IMR-90 (cell line): ENCODE results near the gene GLG1. TPM values are rescaled to one million over a fixed set of nuclear protein-coding genes. Genes with fewer than 3 reads are reported as not detected.

Experiments
- ATAC-seq: fragments of 200-7000 bp; cut with Tn5 transposase; 2 replicates; pipeline ENCODE4 v1.9.1; 2020; ENCODE audit warnings: low read depth, mild to moderate bottlenecking, moderate library complexity
- BruUV-seq: library from RNA; stranded (reverse); fragments of 400-500 nt; replicated peaks from 2 replicates; lab custom pipeline; 2021; lab: Mats Ljungman, UMichigan
- CTCF ChIA-PET: fragments of 300-600 bp; formaldehyde crosslinking; extraction: SDS; loops from one replicate; lab custom pipeline; 2021; ENCODE audit warnings: antibody characterized with exemption; lab: Yijun Ruan, JAX
- POLR2A ChIA-PET: fragments of 300-600 bp; sonication (Branson Sonifier 250); formaldehyde crosslinking; loops from one replicate; lab custom pipeline; 2022; ENCODE audit warnings: antibody characterized with exemption; ENCODE audit not compliant: unreplicated experiment; lab: Charles Lee
- DNase-seq: peaks from one replicate; pipeline ENCODE4 v3.0.0; 2013
- H2AFZ ChIP-seq: replicated peaks from 2 replicates; pipeline ENCODE3; 2013; ENCODE audit warnings: low read length, mild to moderate bottlenecking; ENCODE audit not compliant: poor library complexity
- H2AK5ac ChIP-seq: 2 replicates; pipeline ENCODE4 v1.6.1; 2013; ENCODE audit warnings: low read depth, low read length, inconsistent platforms
- H2AK9ac ChIP-seq: replicated peaks from 2 replicates; pipeline ENCODE3; 2013; ENCODE audit warnings: mild to moderate bottlenecking, low read depth, low read length, moderate library complexity; ENCODE audit not compliant: poor library complexity
- H2BK120ac ChIP-seq: 2 replicates; pipeline ENCODE4 v1.6.1; 2013; ENCODE audit warnings: low read depth, low read length, inconsistent platforms
- H2BK15ac ChIP-seq: 3 replicates; pipeline ENCODE4 v1.6.1; 2013; ENCODE audit warnings: low read depth, low read length, inconsistent platforms
- H2BK20ac ChIP-seq: 2 replicates; pipeline ENCODE4 v1.6.1; 2013; ENCODE audit warnings: low read depth, mild to moderate bottlenecking, inconsistent platforms, low read length, moderate library complexity
- H2BK5ac ChIP-seq: 2 replicates; pipeline ENCODE4 v1.6.1; 2013; ENCODE audit warnings: mild to moderate bottlenecking, low read depth, low read length, inconsistent platforms; ENCODE audit not compliant: poor library complexity, severe bottlenecking
- H3K14ac ChIP-seq: replicated peaks from 2 replicates; pipeline ENCODE4 v1.6.1; 2013; ENCODE audit warnings: low read depth, low read length, inconsistent platforms
- H3K18ac ChIP-seq: 2 replicates; pipeline ENCODE4 v1.6.1; 2013; ENCODE audit warnings: low read depth, low read length, control low read depth
- H3K23ac ChIP-seq: 2 replicates; pipeline ENCODE4 v1.6.1; 2013; ENCODE audit warnings: low read depth, low read length, inconsistent platforms
- H3K27ac ChIP-seq: 2 replicates; pipeline ENCODE4 v1.5.1; 2013; ENCODE audit warnings: mild to moderate bottlenecking, control low read depth, low read length; ENCODE audit not compliant: insufficient read depth
- H3K27me3 ChIP-seq: 2 replicates; pipeline ENCODE4 v1.6.1; 2013; ENCODE audit warnings: low read length; ENCODE audit not compliant: control insufficient read depth, insufficient read depth
- H3K36me3 ChIP-seq: 2 replicates; pipeline ENCODE4 v1.6.1; 2013; ENCODE audit warnings: low read length, mixed read lengths; ENCODE audit not compliant: control insufficient read depth, insufficient read depth
- H3K4ac ChIP-seq: 2 replicates; pipeline ENCODE4 v1.6.1; 2013; ENCODE audit warnings: low read depth, low read length, inconsistent platforms
- H3K4me1 ChIP-seq: 2 replicates; pipeline ENCODE4 v1.6.1; 2013; ENCODE audit warnings: low read length, mixed read lengths; ENCODE audit not compliant: control insufficient read depth, insufficient read depth
- H3K4me2 ChIP-seq: 2 replicates; pipeline ENCODE4 v1.6.1; 2013; ENCODE audit warnings: low read depth, mild to moderate bottlenecking, control low read depth, low read length, moderate library complexity
- H3K4me3 ChIP-seq: 2 replicates; pipeline ENCODE4 v1.5.1; 2013; ENCODE audit warnings: low read depth, mild to moderate bottlenecking, control low read depth, low read length, moderate library complexity; ENCODE audit not compliant: insufficient read depth
- H3K56ac ChIP-seq: 2 replicates; pipeline ENCODE4 v1.6.1; 2013; ENCODE audit warnings: low read length, inconsistent platforms; ENCODE audit not compliant: insufficient read depth; ENCODE audit errors: extremely low read depth
- H3K79me1 ChIP-seq, 2 experiments: 2 replicates each; pipeline ENCODE4 v1.6.1; 2013; ENCODE audit warnings: low read length in 2 of 2, inconsistent platforms in 1 of 2, low read depth in 1 of 2
- H3K9ac ChIP-seq: 2 replicates; pipeline ENCODE4 v1.6.1; 2013; ENCODE audit warnings: low read depth, low read length, control low read depth
- H3K9me1 ChIP-seq: 2 replicates; pipeline ENCODE4 v1.6.1; 2013; ENCODE audit warnings: low read length, inconsistent platforms; ENCODE audit not compliant: insufficient read depth
- H3K9me3 ChIP-seq: 2 replicates; pipeline ENCODE4 v1.6.1; 2013; ENCODE audit warnings: low read length; ENCODE audit not compliant: control insufficient read depth, insufficient read depth
- H4K20me1 ChIP-seq: 2 replicates; pipeline ENCODE4 v1.6.1; 2013; ENCODE audit warnings: low read length, inconsistent platforms; ENCODE audit not compliant: insufficient read depth
- H4K5ac ChIP-seq: 2 replicates; pipeline ENCODE4 v1.6.1; 2013; ENCODE audit warnings: mild to moderate bottlenecking, low read depth, low read length, control low read depth
- H4K8ac ChIP-seq, 2 experiments: 2 replicates each; pipeline ENCODE4 v1.6.1; 2013; ENCODE audit warnings: low read depth in 2 of 2, low read length in 2 of 2, control low read depth in 1 of 2, inconsistent platforms in 1 of 2
- H4K91ac ChIP-seq: 2 replicates; pipeline ENCODE4 v1.6.1; 2013; ENCODE audit warnings: low read depth, low read length, inconsistent platforms; ENCODE audit not compliant: insufficient read depth
- BHLHE40 ChIP-seq: fragments of 150-350 bp; IDR thresholded peaks from 2 replicates; pipeline ENCODE4 v1.6.1; 2016; ENCODE audit warnings: mild to moderate bottlenecking, low read depth, low read length
- CEBPB ChIP-seq: IDR thresholded peaks from 2 replicates; pipeline ENCODE4 v1.6.1; 2012; ENCODE audit warnings: low read depth, low read length, improper control_type of control experiment
- CHD1 ChIP-seq: IDR thresholded peaks from 2 replicates; pipeline ENCODE4 v1.6.1; 2012; ENCODE audit warnings: low read depth, low read length, improper control_type of control experiment
- CTCF ChIP-seq: conservative IDR thresholded peaks from 2 replicates; pipeline ENCODE4 v1.5.1; 2012; ENCODE audit warnings: mild to moderate bottlenecking, low read depth, low read length, improper control_type of control experiment
- ELK1 ChIP-seq: fragments of 150-350 bp; IDR thresholded peaks from 2 replicates; pipeline ENCODE4 v1.6.1; 2016; ENCODE audit warnings: low read depth, mild to moderate bottlenecking, low read length, moderate library complexity, borderline replicate concordance
- FOS ChIP-seq: fragments of 150-350 bp; IDR thresholded peaks from 2 replicates; pipeline ENCODE4 v1.6.1; 2016; ENCODE audit warnings: low read depth, low read length
- MAFK ChIP-seq: IDR thresholded peaks from 2 replicates; pipeline ENCODE4 v1.6.1; 2012; ENCODE audit warnings: low read depth, low read length, improper control_type of control experiment
- MAZ ChIP-seq: IDR thresholded peaks from 2 replicates; pipeline ENCODE4 v1.6.1; 2012; ENCODE audit warnings: low read depth, mild to moderate bottlenecking, low read length, improper control_type of control experiment, moderate library complexity, borderline replicate concordance
- MXI1 ChIP-seq: IDR thresholded peaks from 2 replicates; pipeline ENCODE4 v1.6.1; 2012; ENCODE audit warnings: low read depth, mild to moderate bottlenecking, low read length, moderate library complexity, borderline replicate concordance
- NFE2L2 ChIP-seq: fragments of 150-350 bp; IDR thresholded peaks from 2 replicates; pipeline ENCODE4 v1.6.1; 2016; ENCODE audit warnings: low read depth, mild to moderate bottlenecking, low read length
- POLR2A ChIP-seq: IDR thresholded peaks from 2 replicates; pipeline ENCODE4 v1.6.1; 2012; ENCODE audit warnings: mild to moderate bottlenecking, low read depth, low read length
- RAD21 ChIP-seq: IDR thresholded peaks from 2 replicates; pipeline ENCODE4 v1.6.1; 2012; ENCODE audit warnings: low read length, improper control_type of control experiment
- RCOR1 ChIP-seq: IDR thresholded peaks from 2 replicates; pipeline ENCODE4 v1.6.1; 2012; ENCODE audit warnings: mild to moderate bottlenecking, low read length, improper control_type of control experiment; ENCODE audit not compliant: insufficient replicate concordance
- RFX5 ChIP-seq: IDR thresholded peaks from 2 replicates; pipeline ENCODE4 v1.8.0; 2012; ENCODE audit warnings: low read depth, mild to moderate bottlenecking, low read length, moderate library complexity
- SMC3 ChIP-seq: fragments of 150-350 bp; IDR thresholded peaks from 2 replicates; pipeline ENCODE4 v1.6.1; 2016; ENCODE audit warnings: low read depth, mild to moderate bottlenecking, antibody characterized with exemption, low read length, moderate library complexity
- USF2 ChIP-seq: fragments of 150-350 bp; IDR thresholded peaks from 2 replicates; pipeline ENCODE4 v1.6.1; 2017; ENCODE audit warnings: mild to moderate bottlenecking, antibody characterized with exemption, low read length, low read depth
- WGBS, 2 experiments: methylation state at CpG; one replicate each; pipeline versions ENCODE4 v1.1.5 to v1.1.7; 2013; ENCODE audit warnings: missing lambda C conversion rate in 2 of 2; ENCODE audit not compliant: insufficient read length in 1 of 2; ENCODE audit errors: extremely low coverage in 2 of 2; 5-methylcytosine and 5-hydroxymethylcytosine counted together
- dilution Hi-C: fragments of 300-500 bp; cut with HindIII; formaldehyde crosslinking; loops from one replicate; pipeline ENCODE4 v1.14.3; 2018; ENCODE audit warnings: low sequenced_read_pairs; ENCODE audit not compliant: unreplicated experiment
- in situ Hi-C: fragments of 300-500 bp; cut with MboI; formaldehyde crosslinking; loops from 3 replicates; pipeline ENCODE4 v1.14.3; 2019; ENCODE audit warnings: low sequenced_read_pairs, inconsistent platforms, mixed read lengths
- intact Hi-C: fragments of 100-400 bp; cut with micrococcal nuclease; formaldehyde crosslinking; loops from 2 replicates; pipeline ENCODE4 v1.10.0; 2022
- polyA plus RNA-seq, 3 experiments: library from polyadenylated mRNA; depleted of rRNA; stranded (reverse); fragments of >200 nt; gene quantifications; 2 replicates each; pipeline ENCODE4 v1.2.3, GENCODE V29; 2012; ENCODE audit warnings: low replicate concordance in 1 of 3
- total RNA-seq: library from RNA; depleted of rRNA; stranded (reverse); fragments of >200 nt; gene quantifications from 2 replicates; pipeline ENCODE4 v1.2.3, GENCODE V29; 2012

The GLG1 gene
- total and polyA plus RNA-seq, 2 of the 4 experiments (the other 2 are of a cell fraction): 91.0 to 107 TPM

- Histone ChIP-seq H4K91ac (no peak overlapping the region), H3K4me2 (no peak overlapping the region), H3K56ac (no peak overlapping the region), H3K9me3 (no peaks in the 10 kb centered on the region), H2AFZ (no peak overlapping the region), H3K27me3 (no peaks in the 10 kb centered on the region), H3K14ac (no peak overlapping the region), H3K4ac (no peak overlapping the region), H4K5ac (no peak overlapping the region), H2BK20ac (no peak overlapping the region), H3K4me1 (no peaks in the 10 kb centered on the region; the same call in 1 of the 2 replicates), H3K36me3 (peaks cover 6% of the 10 kb centered on the region), H3K9me1 (no peaks in the 10 kb centered on the region; the same call in 1 of the 2 replicates), H3K4me3 (no peak overlapping the region), H4K8ac (no peak overlapping the region), H2AK5ac (no peak overlapping the region), H4K20me1 (peaks cover 12% of the 10 kb centered on the region; the same call in 1 of the 2 replicates), H3K27ac (no peak overlapping the region), H2AK9ac (no peak overlapping the region), H2BK5ac (no peak overlapping the region), H3K23ac (no peak overlapping the region), H3K79me1 (peaks cover 16 to 24% of the 10 kb centered on the region in 2 experiments), H2BK120ac (no peak overlapping the region), H3K9ac (no peak overlapping the region), H3K18ac (no peak overlapping the region), H2BK15ac (no peak overlapping the region)
- dilution Hi-C loops: no loop called here
- ATAC-seq: no peak
- DNase-seq: no peak
- intact Hi-C loops: loop anchor here (10.0 kb wide), 1 partner anchor 53 kb away; no protein-coding TSS in a partner anchor
- WGBS, 2 experiments: 100% methylated on average over 4 of the region's 9 CpGs; no CpG with 5 or more reads in 1 of the 2 experiments
- in situ Hi-C loops: no loop called here
- TF ChIP-seq BHLHE40 (no peak), RAD21 (no peak), SMC3 (no peak), CHD1 (no peak), USF2 (no peak), POLR2A (no peak), FOS (no peak), MAFK (no peak), RCOR1 (no peak), NFE2L2 (no peak), MAZ (no peak), ELK1 (no peak), MXI1 (no peak), RFX5 (no peak), CEBPB (no peak), CTCF (no peak)
- no TSS peak for BruUV-seq
- POLR2A ChIA-PET: no interaction called here
- CTCF ChIA-PET: no interaction called here
Measured at GRCh38 chr16:74511961-74512360, 95.0 kb downstream of the GLG1 start.
